ENCODE data around the gene SECTM1.

SECTM1 gene

GRCh38 chr17:82277851-82278250 lies 55.7 kb downstream of the SECTM1 start:
- DNase-seq: no peak

- DNase-seq: no peak
These were observed 56.6 kb downstream of the SECTM1 start for GRCh38 chr17:82276938-82277337.

GRCh38 chr17:82275326-82275725 lies 58.2 kb downstream of the SECTM1 start:
- no peak for DNase-seq

- no peak for DNase-seq
These were observed 59.2 kb downstream of the SECTM1 start for GRCh38 chr17:82274134-82275020.

- DNase-seq: peak; percentile 87
These were observed 60.0 kb downstream of the SECTM1 start, which contains the start of gene CSNK1D for GRCh38 chr17:82273327-82274133. TSS of gene CSNK1D (minus strand) at chr17:82273700. CDS start at chr17:82273381, 319 bp downstream.

GRCh38 chr17:82272495-82273326 lies 60.9 kb downstream of the SECTM1 start:
- DNase-seq: peak; percentile 32

- DNase-seq: no peak
These were observed 62.2 kb downstream of the SECTM1 start for GRCh38 chr17:82271401-82271800.
